Measurements from ENCODE around the gene PNMA8A.

GRCh38 chr19:46422344-46422743 lies 49.0 kb downstream of the PNMA8A start:
- TF ChIP-seq CTCF (IDR thresholded peaks at IDR 0.05) = no peak
- no peak for TF ChIP-seq POLR2A (IDR thresholded peaks at IDR 0.05)
- no peak for TF ChIP-seq POLR2AphosphoS5 (IDR thresholded peaks at IDR 0.05)

Data from sigmoid colon (tissue), 4 donors.